Fibroblast of mammary gland (primary cell): ENCODE results near the gene PRDM10.

Source experiments
- DNase-seq: peaks from one replicate; pipeline ENCODE4 v3.0.0-alpha.2; 2010; ENCODE audit warnings: low read depth
- H3K4me3 ChIP-seq: 2 replicates; pipeline ENCODE4 v1.5.1; 2011; ENCODE audit warnings: low read depth, mild to moderate bottlenecking, low read length, moderate library complexity; ENCODE audit not compliant: control insufficient read depth
- CTCF ChIP-seq: conservative IDR thresholded peaks from 2 replicates; pipeline ENCODE4 v1.5.1; 2011; ENCODE audit warnings: low read depth, low read length, inconsistent platforms; ENCODE audit not compliant: control insufficient read depth, insufficient read depth

The PRDM10 gene

GRCh38 chr11:129918361-129918760 lies 84.3 kb downstream of the PRDM10 start:
- TF ChIP-seq CTCF, result no peak
- DNase-seq, result no peak
- H3K4me3 ChIP-seq, result no peak overlapping the region

GRCh38 chr11:129917231-129917630 lies 85.4 kb downstream of the PRDM10 start:
- DNase-seq, result peak; percentile 53
- no peak for TF ChIP-seq CTCF
- H3K4me3 ChIP-seq, result no peak overlapping the region

GRCh38 chr11:129911298-129911697 lies 91.3 kb downstream of the PRDM10 start:
- no peak for TF ChIP-seq CTCF
- no peak for DNase-seq

GRCh38 chr11:129910360-129910759 lies 92.3 kb downstream of the PRDM10 start:
- DNase-seq, result no peak
- TF ChIP-seq CTCF, result no peak
- H3K4me3 ChIP-seq, result no peak overlapping the region

More at GRCh38 chr11:129911298-129911697, 91.3 kb downstream of the PRDM10 start:
- H3K4me3 ChIP-seq, result no peak overlapping the region

- TF ChIP-seq CTCF, result no peak
- DNase-seq, result no peak
- H3K4me3 ChIP-seq, result no peak overlapping the region
Measured at GRCh38 chr11:129905402-129905801, 97.2 kb downstream of the PRDM10 start.

GRCh38 chr11:129896062-129896461 lies 106.6 kb downstream of the PRDM10 start:
- no peak for DNase-seq
- H3K4me3 ChIP-seq, result peak overlapping the region; percentile 88
- no peak for TF ChIP-seq CTCF

- DNase-seq, result peak; percentile 47
- no peak for TF ChIP-seq CTCF
- H3K4me3 ChIP-seq, result peak within 1 kb of the TSS; percentile 88
Measured at GRCh38 chr11:129895126-129896041, 107.3 kb downstream of the PRDM10 start, which contains the start of gene NFRKB. Gene NFRKB, minus strand, starts transcription at chr11:129895578. Its CDS starts 2,729 bp downstream, at chr11:129892849.
